CD4-positive, CD25-positive, alpha-beta regulatory T cell (primary cell): ENCODE results near the gene KIAA1191. TPM values are rescaled to one million over a fixed set of nuclear protein-coding genes. Genes with fewer than 3 reads are reported as not detected.

ENCODE experiments used
- ATAC-seq, 2 donors: fragments of 150-1000 bp; cut with Tn5 transposase; one replicate each; pipeline ENCODE4 v1.10.0; 2021; ENCODE audit warnings: low read depth in 2 of 2, moderate number of reproducible peaks in 2 of 2, moderate library complexity in 1 of 2
- DNase-seq, 3 donors: peaks; one replicate each; pipeline versions ENCODE4 v3.0.0 to v3.0.0-alpha.2; 2012 to 2022; ENCODE audit warnings: mixed read lengths in 1 of 3
- H3K27ac ChIP-seq: one replicate; pipeline ENCODE4 v1.7.0; 2013; ENCODE audit warnings: mild to moderate bottlenecking, low read length; ENCODE audit not compliant: insufficient read depth, poor library complexity, severe bottlenecking
- H3K27me3 ChIP-seq: one replicate; pipeline ENCODE4 v1.7.0; 2013; ENCODE audit warnings: low read length; ENCODE audit not compliant: control insufficient read depth, insufficient read depth
- H3K36me3 ChIP-seq: one replicate; pipeline ENCODE4 v1.7.0; 2013; ENCODE audit warnings: mild to moderate bottlenecking, low read length, moderate library complexity; ENCODE audit not compliant: control insufficient read depth, insufficient read depth
- H3K4me1 ChIP-seq: 2 replicates; pipeline ENCODE4 v1.7.0; 2013; ENCODE audit warnings: mild to moderate bottlenecking, low read length; ENCODE audit not compliant: insufficient read depth, control insufficient read depth, poor library complexity, severe bottlenecking
- H3K4me3 ChIP-seq: one replicate; pipeline ENCODE4 v1.7.0; 2013; ENCODE audit warnings: low read depth, mild to moderate bottlenecking, low read length, moderate library complexity
- H3K9me3 ChIP-seq, 2 experiments: 1 replicate in 1 of 2; 2 replicates in 1 of 2; pipeline ENCODE4 v1.7.0; 2013; ENCODE audit warnings: low read length in 2 of 2, mild to moderate bottlenecking in 1 of 2, moderate library complexity in 1 of 2; ENCODE audit not compliant: control insufficient read depth in 2 of 2
- H3K27ac Mint-ChIP-seq, 3 donors: one replicate each; pipeline ENCODE4 v1.8.0; 2020 to 2022; ENCODE audit warnings: mild to moderate bottlenecking in 3 of 3, mixed read lengths in 3 of 3, moderate library complexity in 2 of 3
- H3K27me3 Mint-ChIP-seq: one replicate; pipeline ENCODE4 v1.8.0; 2022; ENCODE audit warnings: mild to moderate bottlenecking, mixed read lengths
- H3K36me3 Mint-ChIP-seq: one replicate; pipeline ENCODE4 v1.8.0; 2020; ENCODE audit warnings: mixed read lengths
- H3K4me1 Mint-ChIP-seq, 4 donors: one replicate each; pipeline ENCODE4 v1.8.0; 2020 to 2022; ENCODE audit warnings: mixed read lengths in 4 of 4, mild to moderate bottlenecking in 1 of 4
- H3K4me3 Mint-ChIP-seq, 4 donors: one replicate each; pipeline ENCODE4 v1.8.0; 2020 to 2022; ENCODE audit warnings: mild to moderate bottlenecking in 4 of 4, mixed read lengths in 4 of 4, moderate library complexity in 3 of 4
- H3K9me3 Mint-ChIP-seq, 7 donors: one replicate each; pipeline ENCODE4 v1.8.0; 2020 to 2022; ENCODE audit warnings: mixed read lengths in 7 of 7, mild to moderate bottlenecking in 3 of 7, moderate library complexity in 2 of 7
- polyA plus RNA-seq, 4 donors: library from polyadenylated mRNA; unstranded; fragments of 300-500 nt; fragmentation: Illumina TruSeq; gene quantifications; one replicate each; pipeline ENCODE4 v1.2.3, GENCODE V29; 2021
- total RNA-seq: library from RNA; stranded (reverse); gene quantifications from one replicate; pipeline ENCODE4 v1.2.3, GENCODE V29; 2022

Gene KIAA1191
- total and polyA plus RNA-seq, 5 donors from 2014 or later: 59.0 to 68.9 (median 60.9) TPM

DNA sequence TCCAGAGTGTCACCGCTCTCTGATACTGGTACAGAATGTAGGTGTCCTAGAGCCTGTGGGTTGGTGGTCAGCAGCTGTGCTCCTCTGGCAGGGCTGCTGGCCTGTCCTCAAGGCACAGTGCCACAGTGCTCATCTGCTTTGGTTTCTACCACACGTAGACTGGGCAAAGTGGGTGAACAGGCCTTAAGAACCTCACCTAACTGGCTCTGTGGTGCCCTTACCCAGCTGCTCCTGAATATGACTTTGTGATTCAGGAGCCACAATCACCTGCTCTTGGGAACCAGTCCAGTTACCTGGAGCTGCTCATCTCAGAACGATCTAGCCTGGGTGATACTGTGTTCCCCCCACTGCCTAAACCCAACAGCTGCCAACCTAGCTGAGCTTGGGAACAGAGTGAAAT is 20.4 kb upstream of the KIAA1191 start:
- Mint-ChIP-seq H3K27me3 (no peaks in the 10 kb centered on the region), H3K4me1 (peaks cover 6 to 14% (median 10%) of the 10 kb centered on the region in 4 donors), H3K4me3 (no peak overlapping the region), H3K27ac (no peak overlapping the region), H3K36me3 (peaks cover 28% of the 10 kb centered on the region), H3K9me3 (no peaks in the 10 kb centered on the region)
- Histone ChIP-seq H3K4me1 (peaks cover 7% of the 10 kb centered on the region), H3K36me3 (peaks cover 53% of the 10 kb centered on the region), H3K9me3 (no peaks in the 10 kb centered on the region), H3K27me3 (no peaks in the 10 kb centered on the region), H3K4me3 (no peak overlapping the region), H3K27ac (no peak overlapping the region)
- ATAC-seq (no peak), DNase-seq (no peak)

DNA sequence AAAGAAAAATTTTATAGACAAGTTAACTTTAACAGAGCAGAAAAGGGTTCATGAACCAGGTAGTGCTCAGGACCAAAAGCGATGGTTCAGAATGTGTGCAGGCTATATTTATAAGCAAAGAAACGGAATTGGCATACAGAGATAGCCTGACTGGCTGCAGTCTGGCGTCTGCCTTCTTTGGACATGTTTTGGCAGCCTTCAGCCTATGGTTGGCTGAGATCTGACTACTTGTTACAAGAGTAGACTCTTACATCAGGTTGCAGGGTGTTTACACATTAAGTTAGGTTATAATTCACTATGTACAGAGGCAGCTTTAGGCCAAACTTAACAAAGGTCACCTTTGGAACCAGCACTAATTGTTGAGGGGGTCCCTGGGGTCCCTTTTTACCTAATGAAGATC is 19.9 kb upstream of the KIAA1191 start:
- H3K4me1 ChIP-seq: peaks cover 1% of the 10 kb centered on the region
- ATAC-seq (no peak), DNase-seq (no peak)
- H3K36me3 ChIP-seq: peaks cover 52% of the 10 kb centered on the region
- H3K9me3 ChIP-seq: no peaks in the 10 kb centered on the region
- no peak overlapping the region for H3K4me3 Mint-ChIP-seq
- H3K27ac Mint-ChIP-seq: no peak overlapping the region
- H3K9me3 Mint-ChIP-seq: no peaks in the 10 kb centered on the region
- H3K4me3 ChIP-seq: no peak overlapping the region
- H3K4me1 Mint-ChIP-seq: peaks cover 2 to 9% (median 7%) of the 10 kb centered on the region in 4 donors
- peaks cover 28% of the 10 kb centered on the region for H3K36me3 Mint-ChIP-seq
- no peaks in the 10 kb centered on the region for H3K27me3 Mint-ChIP-seq
- H3K27me3 ChIP-seq: no peaks in the 10 kb centered on the region
- no peak overlapping the region for H3K27ac ChIP-seq

DNA sequence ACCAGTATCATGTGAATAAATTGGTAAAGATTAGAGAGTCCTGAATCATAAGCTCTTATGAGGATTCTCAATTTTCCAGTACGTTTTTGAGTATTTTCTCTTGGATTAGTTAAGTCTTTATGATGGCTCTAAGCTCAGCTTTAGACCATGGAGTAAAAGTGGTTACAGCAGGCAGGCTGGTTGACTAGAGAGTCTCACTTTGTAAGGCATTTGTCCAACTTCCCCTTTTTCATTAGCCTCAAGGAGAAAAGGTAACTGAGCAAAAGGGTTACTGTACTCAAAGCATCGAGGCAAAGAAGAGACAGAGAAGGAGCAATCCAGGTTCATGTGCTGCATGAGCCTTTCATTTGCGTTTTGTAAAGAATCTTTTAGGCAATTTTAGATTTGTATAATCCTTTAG is 18.3 kb upstream of the KIAA1191 start:
- Mint-ChIP-seq H3K27me3 (no peaks in the 10 kb centered on the region), H3K9me3 (no peaks in the 10 kb centered on the region), H3K36me3 (peaks cover 20% of the 10 kb centered on the region), H3K27ac (no peak overlapping the region), H3K4me3 (no peak overlapping the region), H3K4me1 (peaks cover 0 to 6% (median 0%) of the 10 kb centered on the region in 4 donors)
- Histone ChIP-seq H3K27ac (no peak overlapping the region), H3K27me3 (no peaks in the 10 kb centered on the region), H3K4me3 (no peak overlapping the region), H3K4me1 (no peaks in the 10 kb centered on the region), H3K9me3 (no peaks in the 10 kb centered on the region), H3K36me3 (peaks cover 41% of the 10 kb centered on the region)
- no peak for DNase-seq
- ATAC-seq: no peak

DNA sequence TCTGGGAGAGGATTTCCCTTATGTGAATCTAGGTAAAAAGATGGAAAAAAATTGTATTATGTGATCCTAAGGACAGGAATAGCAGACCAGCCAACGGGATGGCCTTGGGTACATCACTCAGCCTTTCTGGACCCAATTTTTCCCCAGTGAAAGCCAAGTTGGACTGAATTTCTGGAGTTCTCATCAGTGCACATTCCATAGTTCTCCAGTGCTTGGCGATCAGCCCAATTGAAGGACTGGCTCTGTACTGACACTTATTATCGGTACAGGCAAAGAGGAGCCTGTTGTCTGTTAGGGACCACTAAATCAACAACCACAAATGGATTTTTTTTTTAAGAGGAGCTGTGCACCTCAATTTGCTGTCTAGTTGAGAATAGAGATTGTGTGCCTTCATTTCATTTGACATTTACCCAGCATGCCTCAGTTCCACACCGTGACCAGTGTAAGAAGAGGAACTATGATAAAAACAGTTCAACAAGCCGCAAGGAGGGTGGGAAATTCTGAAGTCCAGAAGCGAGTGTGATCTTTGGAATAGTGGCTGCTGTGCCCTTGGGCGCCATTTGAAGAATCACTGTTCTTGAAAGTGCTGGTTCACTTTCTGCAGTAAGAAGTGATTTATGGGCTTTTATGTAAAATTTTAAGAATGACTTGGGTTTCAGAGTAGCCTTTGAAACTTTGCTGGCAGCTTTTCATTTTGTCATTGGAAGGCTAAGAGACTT is 11.7 kb upstream of the KIAA1191 start:
- Mint-ChIP-seq H3K27me3 (no peaks in the 10 kb centered on the region), H3K27ac (no peak overlapping the region), H3K4me3 (no peak overlapping the region), H3K36me3 (peaks cover 8% of the 10 kb centered on the region), H3K9me3 (no peaks in the 10 kb centered on the region), H3K4me1 (no peaks in the 10 kb centered on the region)
- Histone ChIP-seq H3K36me3 (peaks cover 14% of the 10 kb centered on the region), H3K4me3 (no peak overlapping the region), H3K27me3 (no peaks in the 10 kb centered on the region), H3K9me3 (no peaks in the 10 kb centered on the region), H3K4me1 (no peaks in the 10 kb centered on the region), H3K27ac (no peak overlapping the region)
- DNase-seq (no peak), ATAC-seq (no peak)

DNA sequence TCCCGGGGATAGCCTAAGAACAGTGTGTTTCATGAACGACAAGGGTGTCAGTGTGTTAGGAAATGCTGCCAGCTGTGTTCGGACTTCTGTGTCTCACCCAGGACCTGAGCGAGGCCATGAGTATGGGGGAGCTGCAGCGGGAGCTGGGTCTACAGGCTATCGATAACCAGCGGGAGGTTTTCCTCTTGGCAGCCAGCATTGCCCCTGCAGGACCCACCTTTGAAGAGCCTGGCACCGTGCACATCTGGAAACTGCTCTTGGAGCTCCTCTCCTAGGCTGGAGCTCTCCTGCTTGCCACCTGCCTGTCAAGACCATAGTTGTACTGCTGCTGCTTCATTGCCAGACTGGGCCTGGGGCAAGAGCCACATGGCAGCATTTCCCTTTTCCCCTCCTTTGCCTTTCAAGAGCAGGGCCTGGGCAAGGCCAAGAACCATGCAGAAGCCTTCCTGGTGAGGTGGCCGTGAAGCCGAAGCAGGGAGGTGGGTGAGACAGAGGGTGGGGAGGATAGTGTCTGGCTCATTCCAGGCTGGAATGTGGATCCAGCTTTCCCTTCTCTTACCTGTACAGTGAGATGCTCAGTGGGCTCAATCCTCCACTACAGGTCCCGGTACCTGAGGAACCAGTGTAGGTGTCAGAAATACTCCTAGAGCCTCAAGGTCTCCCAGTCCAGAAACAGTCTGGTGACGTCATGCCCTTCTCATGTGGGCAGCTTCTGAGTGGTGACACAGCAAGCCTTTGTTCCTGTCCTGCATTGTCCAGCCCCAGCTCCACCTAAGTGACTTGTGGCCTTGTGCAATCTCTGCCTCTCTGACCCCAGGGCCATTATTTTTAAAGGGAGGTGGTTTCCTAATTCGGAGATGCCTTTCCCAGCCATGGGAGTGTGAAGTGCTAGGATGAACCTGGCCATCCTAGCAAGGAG is 10.3 kb upstream of the KIAA1191 start:
- Histone ChIP-seq H3K9me3 (no peaks in the 10 kb centered on the region), H3K4me1 (no peaks in the 10 kb centered on the region), H3K27ac (no peak overlapping the region), H3K27me3 (no peaks in the 10 kb centered on the region), H3K4me3 (no peak overlapping the region), H3K36me3 (peaks cover 14% of the 10 kb centered on the region)
- Mint-ChIP-seq H3K4me1 (peaks cover 0 to 9% (median 3%) of the 10 kb centered on the region in 4 donors), H3K36me3 (peaks cover 18% of the 10 kb centered on the region), H3K9me3 (no peaks in the 10 kb centered on the region), H3K27ac (peak overlapping the region in 1 of 3 donors; percentile 32), H3K4me3 (no peak overlapping the region), H3K27me3 (no peaks in the 10 kb centered on the region)
- ATAC-seq: no peak
- DNase-seq: no peak

DNA sequence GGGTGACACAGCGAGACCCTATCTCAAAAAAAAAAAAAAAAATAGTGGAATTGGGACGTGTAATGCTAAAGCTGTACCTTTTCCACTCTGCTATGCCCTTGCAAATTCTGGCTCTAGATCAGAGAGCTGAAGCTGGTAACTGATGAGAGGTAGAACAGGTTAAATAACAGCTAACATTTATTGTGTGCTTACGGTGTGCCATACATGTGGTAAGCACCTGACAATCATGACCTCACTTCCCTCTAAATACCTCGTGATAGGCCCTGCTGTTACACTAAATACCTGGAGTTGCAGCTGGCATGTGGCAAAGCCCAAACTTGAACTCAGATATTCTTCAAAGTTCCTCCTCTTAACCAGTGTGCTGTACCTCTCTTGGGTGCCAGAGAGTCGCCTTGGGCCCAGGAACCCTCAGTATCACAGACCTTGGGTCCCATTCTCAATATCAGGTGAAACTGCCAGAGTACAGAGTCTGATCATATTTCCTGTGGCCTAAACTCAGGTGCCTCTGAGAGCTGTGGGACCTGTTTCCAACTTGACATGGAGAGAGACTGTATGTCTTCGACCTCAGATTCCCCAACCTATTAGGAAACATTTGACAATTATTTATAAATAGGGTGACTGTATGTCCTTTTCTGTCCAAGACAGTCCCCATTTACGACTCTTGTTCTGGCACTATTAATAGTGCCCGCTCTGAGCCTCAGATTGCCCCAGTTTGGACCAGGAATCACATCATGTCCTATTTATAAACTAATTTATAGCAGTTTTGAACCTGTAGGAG is 8.6 kb upstream of the KIAA1191 start:
- Mint-ChIP-seq H3K4me1 (peaks cover 0 to 13% (median 7%) of the 10 kb centered on the region in 4 donors), H3K27ac (no peak overlapping the region), H3K27me3 (no peaks in the 10 kb centered on the region), H3K9me3 (no peaks in the 10 kb centered on the region), H3K4me3 (peak overlapping the region in 1 of 4 donors; percentile 54), H3K36me3 (peaks cover 18% of the 10 kb centered on the region)
- ATAC-seq (no peak), DNase-seq (no peak)
- Histone ChIP-seq H3K27me3 (no peaks in the 10 kb centered on the region), H3K27ac (no peak overlapping the region), H3K36me3 (peaks cover 14% of the 10 kb centered on the region), H3K4me3 (no peak overlapping the region), H3K9me3 (no peaks in the 10 kb centered on the region), H3K4me1 (peaks cover 9% of the 10 kb centered on the region)

DNA sequence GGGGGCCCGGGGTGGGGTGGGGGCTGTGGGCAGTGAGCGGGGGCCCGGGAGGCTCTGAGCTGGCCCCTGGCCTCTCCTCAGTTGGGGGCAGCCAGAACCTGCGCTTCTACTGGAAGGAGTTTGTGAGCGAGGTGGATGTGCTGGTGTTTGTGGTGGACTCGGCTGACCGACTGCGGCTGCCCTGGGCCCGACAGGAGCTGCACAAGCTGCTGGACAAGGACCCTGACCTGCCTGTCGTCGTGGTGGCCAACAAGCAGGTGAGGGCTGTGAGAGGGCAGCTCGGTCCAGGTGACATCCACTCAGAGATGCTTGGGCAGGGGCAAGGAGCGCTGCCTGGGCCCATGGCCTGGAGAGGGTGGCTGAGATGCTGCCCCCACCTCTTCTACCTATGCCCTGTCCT is 7.2 kb upstream of the KIAA1191 start:
- Histone ChIP-seq H3K9me3 (no peaks in the 10 kb centered on the region), H3K36me3 (peaks cover 14% of the 10 kb centered on the region), H3K27ac (no peak overlapping the region), H3K27me3 (no peaks in the 10 kb centered on the region), H3K4me1 (peaks cover 15% of the 10 kb centered on the region), H3K4me3 (no peak overlapping the region)
- Mint-ChIP-seq H3K27ac (no peak overlapping the region), H3K4me3 (peak overlapping the region in 1 of 4 donors; percentile 65), H3K4me1 (peaks cover 0 to 20% (median 7%) of the 10 kb centered on the region in 4 donors), H3K36me3 (peaks cover 18% of the 10 kb centered on the region), H3K9me3 (no peaks in the 10 kb centered on the region), H3K27me3 (no peaks in the 10 kb centered on the region)
- ATAC-seq: no peak
- DNase-seq: no peak
